HS-27A (cell line): ENCODE data around the gene VSIR.
A peak's percentile ranks its signal among the peaks of the same experiment; 100 is the strongest.

ENCODE experiments used
- DNase-seq: peaks from one replicate; pipeline ENCODE4 v3.0.0-alpha.2; 2012; ENCODE audit warnings: low read depth, missing footprints

Gene VSIR

DNA sequence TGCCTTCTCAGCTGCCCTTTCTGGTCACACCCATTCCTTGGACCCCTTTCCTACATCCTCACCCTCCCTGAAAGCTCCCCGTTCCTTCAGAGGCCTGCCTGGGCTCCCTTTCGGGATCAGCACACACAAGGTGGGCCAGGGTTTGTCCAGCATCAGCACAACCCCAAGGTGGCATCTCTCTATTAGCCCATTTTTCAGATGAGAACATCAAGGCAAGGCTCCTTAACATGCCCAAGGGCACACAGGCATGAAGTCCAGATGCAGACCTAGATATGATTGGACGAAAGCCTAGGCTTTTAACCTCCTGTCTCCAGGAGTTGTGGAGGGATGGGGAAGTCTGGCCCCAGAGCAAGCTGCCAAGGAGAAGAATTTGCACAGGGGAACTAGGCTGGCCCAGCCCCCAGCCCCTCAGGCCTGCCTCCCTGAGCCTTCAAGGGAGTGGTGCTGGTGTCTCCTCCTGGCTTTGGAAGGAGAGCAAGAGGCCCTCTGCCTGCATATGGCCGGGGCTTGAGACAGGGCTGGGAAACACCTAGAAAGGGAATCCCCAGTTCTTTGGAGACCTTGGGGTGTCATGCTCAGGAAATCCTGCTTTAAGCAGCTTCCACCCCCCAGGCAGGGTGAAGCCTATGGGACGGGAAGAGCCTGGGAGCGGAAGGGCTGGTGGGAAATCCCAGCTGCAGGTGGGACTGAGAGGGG is 9.0 kb upstream of the VSIR start:
- DNase-seq: no peak

DNA sequence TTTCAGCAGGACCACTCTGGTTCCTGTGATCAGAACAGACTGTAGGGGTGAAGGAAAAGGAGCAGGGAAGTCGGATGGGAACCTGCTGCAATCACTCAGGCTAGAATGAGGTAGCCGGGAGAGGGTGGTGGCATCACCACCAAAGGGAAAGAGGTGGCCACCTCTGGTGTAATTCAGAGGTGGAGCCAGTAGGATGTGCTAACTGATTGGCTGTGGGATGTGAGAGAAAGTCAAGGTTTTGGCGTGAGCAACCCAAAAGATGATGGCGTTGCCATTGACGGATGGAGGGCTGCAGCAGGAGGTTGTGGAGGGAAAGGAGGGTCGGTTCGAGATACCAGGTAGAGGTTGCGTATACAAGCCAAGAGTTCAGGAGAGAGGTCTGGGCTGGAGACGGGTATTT is 7.4 kb upstream of the VSIR start:
- no peak for DNase-seq

DNA sequence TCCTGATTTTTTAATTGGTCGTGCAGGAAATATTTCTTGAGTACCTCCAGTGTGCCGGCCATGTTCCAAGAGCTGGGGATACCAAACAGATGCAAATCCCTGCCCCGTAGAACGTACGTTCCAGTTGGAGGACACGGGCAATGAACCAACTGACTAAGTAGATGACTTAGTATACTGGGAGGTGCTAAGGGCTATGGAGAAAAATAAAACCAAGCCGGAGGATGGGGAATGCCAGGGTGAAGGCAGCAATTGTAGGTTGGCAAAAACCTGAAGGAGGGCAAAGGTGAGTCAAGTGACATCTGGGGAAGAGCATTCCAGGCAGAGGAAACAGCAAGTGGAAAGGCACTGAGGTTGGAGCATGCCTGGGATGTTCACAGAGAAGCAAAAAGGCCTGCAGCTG is 6.8 kb upstream of the VSIR start:
- DNase-seq: no peak

DNA sequence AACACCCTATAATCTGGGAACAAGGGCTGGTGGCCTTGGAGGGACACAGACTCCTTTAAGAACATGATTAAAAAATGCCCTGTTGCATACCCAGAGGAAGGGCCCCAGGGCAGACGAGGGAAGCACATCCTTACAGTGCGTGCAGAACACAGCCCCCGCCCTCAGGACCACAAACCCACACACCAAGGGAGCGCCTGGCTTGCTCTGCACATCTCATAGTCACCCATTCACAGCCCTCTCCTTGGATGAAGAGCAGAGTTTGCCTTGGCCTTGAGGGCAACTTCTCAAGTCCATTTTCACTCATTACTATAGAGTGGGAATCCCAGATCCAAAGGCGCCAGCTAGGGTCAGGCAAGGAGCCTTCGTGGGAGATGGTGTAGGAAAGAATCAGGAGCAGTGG is 6.3 kb upstream of the VSIR start:
- DNase-seq: no peak

DNA sequence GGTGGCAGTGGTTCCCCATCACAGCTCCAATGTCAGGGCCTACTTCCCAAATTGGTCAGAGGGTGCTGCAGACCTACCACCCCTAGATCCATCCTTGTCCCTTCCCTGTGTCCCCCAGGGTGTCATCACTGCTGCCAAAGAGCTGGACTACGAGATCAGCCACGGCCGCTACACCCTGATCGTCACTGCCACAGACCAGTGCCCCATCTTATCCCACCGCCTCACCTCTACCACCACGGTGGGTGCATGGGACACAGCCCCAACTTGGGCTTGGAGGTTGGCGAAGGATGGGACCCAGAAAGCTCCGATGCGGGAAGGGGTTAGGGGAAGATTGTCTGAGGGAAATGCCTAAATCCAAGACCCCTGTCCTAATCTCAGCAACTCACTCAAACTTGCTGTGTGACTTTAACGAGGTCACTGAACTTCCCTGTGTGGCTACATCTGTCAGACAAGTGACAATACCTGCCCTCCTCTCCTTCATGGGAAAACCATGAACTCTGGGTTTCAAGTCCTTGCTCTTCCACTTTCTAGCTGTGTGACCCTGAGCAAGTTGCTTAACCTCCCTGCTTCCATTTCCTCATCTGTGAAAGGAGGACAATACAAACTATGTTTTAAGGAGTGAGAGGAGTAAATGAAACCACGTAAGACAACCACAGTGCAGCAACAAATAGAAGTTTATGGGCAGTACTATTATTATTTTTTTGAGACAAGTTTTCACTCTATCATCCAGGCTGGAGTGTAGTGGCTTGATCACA is 4.9 kb upstream of the VSIR start:
- DNase-seq: no peak

DNA sequence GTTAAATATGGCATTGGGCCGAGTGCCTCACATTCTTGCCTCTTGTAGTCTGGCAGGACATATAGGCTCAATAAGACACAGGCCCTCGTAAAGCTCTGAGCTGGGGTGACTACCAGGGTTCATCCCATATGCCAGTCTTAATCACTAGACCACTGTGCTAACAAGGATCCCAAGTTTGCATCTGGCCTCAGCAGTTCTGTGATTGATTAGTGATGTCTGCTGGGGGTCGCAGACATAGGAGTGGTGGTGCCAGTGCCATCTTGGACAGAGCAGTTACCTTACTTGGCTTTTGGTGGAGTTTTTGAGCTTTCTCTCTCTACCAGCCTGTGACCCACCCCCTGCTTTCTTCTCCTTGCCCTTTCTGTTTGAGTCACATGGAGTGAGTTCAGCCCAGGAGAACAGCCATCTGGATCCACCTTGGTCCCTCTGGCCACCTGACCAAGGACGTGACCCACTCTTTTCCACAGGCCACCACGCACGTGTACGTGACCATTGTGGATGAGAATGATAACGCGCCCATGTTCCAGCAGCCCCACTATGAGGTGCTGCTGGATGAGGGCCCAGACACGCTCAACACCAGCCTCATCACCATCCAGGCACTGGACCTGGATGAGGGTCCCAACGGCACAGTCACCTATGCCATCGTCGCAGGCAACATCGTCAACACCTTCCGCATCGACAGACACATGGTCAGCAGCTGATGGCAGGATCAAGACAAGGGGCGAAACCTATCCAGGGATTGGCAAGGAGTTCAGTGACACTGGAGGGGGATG is 4.1 kb upstream of the VSIR start:
- no peak for DNase-seq

DNA sequence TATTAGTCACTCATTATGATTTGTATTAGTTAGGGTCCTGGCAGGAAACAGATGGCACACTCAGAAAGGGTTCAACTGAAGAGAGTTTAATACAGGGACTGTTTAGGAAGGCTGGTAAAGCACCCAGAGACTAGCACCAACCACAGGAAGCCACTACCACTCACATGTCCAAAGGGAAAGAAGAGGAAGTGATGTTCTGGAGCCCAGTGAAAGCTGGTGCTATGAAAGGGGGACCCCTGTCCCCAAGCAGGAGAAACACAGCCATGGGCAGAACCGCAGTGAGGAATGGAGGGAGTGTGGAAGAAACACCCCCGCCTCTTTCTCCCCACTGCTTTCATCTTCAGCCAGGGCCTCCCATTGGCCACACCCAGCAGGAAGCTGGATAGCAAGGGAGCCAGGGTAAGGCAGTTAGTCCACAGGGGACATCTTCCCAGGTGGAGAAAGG is 3.2 kb upstream of the VSIR start:
- DNase-seq: no peak

DNA sequence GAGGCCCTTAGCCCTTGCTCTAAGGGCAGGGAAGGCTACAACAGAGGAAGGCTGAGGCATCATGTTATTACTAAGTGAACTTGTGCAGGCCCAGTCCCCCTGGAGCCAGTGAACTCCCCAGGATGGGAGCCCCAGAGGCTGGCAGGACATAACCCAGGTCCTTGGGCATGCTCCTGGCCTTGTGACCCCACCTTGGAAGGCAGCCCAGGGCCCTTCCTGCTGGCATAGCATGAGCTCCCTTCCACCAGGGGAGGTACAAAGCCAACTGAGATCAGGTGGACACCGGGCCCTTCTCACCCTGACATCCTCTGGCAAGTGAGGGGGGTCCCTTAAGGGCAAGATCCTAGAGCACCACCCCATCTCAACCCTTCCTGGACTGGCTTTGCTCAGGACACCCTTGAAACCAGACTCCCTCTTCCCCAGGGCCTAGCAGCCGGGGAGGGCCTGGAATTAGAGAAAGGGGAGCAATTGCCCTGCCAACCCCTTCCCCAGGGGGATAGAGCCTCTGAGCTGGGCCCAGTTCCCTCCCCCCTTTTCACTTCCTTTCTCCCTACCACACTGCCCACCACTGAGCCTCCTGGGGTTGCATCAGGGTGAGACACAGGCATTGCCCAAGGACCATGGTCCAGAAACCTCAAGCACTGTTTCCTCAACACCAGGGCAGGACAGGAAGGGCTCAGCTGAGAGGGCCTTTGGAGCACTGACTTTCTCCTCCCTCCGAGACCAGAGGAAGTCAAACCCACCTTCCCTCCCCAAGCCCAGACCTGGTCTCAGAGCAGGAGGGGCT is 1.8 kb upstream of the VSIR start:
- no peak for DNase-seq

DNA sequence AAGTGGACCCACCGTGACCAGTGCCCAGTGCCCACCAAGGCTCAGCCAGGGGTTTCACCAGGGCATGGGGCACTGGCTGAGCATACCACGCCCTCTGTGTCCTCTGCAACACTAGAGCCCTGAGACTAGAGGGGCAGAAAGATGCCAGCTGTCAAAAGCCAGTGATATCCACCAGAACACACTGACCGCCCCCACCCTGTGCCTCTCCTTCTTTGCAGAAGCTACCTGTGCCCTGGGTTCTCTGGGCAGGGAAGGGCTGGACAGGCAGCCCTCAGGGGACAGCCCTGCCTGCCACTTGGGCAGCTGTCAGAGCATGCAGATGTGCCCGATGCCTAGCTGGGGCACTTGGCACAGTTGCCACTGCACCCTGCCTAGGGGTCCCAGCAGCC is 494 bp downstream of the VSIR start:
- no peak for DNase-seq

DNA sequence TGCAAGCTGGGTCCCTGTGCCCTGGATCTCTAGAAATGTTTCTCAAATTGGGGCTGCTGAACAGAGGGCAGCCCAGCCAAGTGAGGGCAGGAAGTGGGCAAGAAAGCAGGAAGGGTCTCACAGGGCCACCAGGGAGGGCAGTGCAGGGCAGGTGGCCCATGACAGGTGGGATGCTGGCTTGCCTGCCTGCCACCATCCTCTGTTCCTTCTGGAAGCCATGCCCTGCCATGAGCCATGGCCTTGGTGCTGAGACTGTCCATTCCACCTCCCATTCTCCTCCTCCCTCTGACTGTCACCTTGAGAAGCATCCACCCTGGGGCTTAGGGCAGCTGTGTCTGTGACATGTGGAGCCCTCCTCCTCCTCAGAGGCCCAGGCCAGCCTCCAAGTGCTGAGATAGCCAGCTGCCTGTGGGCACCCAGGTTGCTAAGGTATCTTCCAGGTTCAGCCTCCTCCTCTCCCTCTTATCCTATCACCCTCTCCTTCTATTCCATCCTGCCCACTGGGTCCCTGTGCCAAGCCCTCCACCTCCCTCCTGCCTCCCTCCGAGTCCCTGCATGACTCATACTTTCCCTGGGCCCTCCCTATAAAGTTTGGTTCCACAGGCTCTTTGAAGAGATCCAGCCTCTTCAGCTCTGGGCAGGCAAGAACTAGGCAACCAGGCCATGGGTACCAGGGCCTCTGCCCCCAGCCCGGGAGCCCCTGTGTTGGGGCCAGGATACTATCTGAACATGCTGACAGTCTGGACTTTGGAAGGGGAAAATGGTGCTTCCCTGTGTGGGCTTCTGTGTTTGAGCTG is 1.3 kb downstream of the VSIR start:
- no peak for DNase-seq

DNA sequence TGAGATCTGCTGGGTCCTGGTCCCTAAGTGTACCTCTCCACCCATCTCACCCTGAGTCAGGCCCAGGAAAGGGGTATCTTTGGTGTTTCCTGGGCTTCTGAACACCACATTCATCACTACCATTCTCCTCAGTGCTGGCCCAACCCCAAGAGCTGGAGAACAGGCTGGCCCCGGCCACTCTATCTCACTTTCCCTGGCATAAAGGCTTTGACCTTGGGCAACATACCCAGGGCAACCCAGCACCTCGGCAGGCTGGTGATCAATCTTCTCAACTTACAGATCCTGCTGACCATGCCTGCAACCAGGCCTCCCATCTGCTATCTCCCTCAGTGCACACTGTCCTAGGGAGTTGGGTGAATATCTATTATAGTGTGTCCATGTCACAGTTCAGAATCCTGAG is 2.1 kb downstream of the VSIR start:
- DNase-seq: no peak

DNA sequence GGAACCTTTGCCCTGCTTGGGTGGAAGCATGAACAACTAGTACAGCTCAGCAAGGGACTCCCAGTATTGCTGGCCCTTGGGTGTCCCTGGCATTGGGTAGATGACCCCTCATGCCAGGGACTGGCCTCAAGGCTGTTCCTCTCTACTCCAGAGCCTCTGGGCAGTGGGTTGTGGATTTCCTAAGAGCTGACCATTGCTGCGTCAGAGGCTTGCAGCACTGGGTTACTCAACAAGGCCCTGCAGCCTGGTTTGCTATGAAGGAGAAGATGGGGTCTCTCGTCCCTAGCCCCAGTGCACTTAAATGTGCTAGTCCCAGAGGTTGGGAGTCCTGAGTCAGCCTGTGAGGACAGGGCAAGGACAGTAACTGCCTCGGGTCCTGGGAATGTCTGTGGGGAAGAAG is 2.5 kb downstream of the VSIR start:
- no peak for DNase-seq

DNA sequence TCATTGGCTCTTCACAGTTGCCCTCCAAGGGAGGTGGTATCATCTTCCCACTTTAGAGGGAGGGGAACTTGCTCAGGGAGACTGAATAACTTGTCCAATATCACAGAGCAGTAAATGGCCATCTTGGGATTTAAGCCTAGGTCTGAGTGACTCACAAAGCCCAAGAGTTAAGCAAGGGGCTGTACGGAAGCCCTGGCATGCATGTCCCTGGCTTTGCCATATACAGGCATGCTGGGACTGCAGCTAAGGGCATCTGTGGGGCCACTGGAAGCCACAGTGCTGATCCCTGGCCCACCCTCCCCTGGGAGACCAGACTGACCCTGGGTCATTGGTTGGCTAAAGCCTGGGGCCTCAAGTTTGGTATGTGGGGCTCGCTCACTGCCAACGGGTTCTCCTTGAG is 3.1 kb downstream of the VSIR start:
- DNase-seq: no peak

DNA sequence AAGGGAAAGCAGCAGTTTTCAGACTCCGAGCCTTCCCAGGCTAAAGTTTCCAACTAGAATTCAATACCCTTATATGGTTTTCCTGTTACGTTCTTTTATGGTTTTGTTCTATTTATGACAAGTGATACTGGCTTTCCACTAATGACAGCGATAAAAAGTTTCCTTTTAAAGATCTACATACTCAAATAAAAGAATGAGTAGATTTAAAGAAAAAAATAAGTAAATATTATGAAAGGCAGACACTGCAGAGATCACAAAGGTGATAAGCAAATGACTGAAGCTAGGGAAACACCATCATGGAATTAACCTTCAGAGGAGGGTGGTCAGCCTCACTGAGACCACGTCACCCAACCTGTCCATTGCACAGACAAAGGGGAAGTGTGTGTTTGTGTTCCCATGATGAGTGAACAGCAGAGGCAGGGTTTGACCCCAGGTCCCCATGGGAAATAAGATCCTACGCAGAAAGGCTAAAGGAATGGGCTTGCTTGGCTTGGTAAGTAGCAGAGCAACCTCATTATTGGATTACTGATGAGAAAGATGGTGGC is 4.0 kb downstream of the VSIR start:
- no peak for DNase-seq

DNA sequence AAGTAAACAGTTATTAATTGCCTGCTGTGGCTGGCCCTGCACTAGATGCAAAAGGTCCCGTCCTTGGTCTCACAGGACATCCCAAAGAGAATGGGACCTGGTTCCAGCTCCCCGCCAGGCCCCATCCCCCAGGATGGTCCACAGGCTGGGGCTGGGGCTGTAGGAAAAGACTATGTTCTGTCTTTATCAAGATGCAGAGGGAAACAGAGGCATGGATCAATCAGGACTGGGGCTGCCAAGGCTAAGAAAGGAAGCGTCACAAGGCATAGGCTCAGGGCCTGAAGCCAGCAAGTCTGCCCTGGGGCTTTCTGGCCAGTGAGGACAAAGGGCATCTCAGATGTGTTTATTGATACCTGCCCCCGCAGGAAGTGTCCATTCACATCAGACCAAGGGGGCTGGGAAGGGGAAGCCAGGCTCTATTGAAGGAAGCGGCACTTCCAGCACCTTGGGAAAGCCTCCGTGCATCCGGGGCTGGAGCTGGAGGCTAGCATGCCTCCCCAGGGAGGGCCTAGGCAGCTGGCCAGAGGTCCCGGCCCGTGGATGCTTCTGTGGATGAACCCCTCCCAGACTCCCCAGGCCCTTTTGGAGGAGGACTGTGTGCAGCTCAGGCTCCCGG is 5.8 kb downstream of the VSIR start:
- DNase-seq: no peak

DNA sequence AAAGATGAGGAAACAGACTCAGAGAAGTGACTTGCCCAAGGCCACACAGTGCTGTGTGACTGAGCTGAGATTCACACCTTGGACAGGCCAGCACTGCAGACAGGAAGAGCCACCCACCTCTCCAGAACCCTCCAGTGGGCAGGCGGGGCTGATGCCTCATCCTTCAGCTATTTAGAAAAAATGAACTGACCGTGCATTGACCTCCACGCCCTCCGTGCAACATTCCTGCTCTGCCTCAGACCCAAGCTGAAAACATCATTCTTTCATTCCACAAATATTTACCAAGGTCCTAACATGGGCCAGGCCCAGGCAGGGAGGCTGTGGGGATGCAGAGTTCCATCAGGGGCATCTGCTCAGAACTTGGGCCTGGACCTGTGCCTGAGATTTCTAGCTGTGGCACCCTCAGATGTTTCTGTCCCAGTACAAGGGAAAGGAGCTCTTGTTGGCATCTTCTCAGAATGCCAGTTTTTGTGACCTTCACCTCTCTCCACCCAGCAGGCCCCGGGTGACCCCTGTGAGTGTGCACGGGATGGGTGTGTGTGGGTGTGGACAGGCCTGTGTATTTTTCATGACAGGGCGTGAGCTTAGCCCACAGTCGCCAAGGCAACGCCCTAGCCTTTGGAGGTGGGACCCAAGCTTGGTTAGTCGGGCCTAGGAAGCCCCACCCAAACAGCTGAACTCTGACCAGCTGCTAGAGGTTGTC is 6.5 kb downstream of the VSIR start:
- DNase-seq: peak; percentile 83

DNA sequence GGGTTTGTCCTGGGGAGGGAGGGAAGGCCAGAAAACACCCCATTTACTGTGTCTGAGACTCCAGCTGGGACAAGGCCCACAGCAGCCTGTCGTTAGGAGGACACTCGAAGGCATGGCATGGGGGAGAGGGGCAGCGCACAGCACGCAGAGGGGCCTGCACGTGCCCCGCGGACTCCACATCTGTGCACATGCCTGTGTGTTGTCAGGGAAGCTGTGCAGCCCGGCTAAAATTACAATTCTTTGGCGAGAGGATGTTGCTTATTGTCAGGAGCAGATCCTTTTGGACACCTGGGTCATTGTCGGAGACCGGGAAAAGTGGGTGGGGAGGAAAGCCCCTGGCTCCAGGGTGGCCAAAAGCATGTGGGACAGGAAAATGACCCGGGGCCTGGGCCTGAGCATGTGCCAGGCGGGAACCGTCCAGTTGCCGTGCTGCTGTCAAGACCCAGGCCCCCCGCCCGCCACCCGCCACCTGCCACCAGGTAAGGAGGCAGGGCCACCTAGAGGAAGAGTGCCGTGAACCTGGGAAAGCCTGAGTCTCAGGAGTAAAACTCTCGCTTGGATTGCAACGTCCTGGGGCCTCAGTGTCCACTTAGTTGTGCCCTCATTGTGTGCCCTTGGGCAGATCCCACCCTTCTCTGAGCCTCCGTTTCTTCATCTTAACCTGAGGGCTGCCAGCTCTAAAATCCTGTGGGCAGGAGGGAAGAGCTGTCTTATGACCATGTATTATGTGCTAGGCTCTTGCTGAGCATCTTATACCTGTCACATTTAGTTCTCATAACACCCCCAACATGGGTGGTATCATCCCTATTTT is 7.2 kb downstream of the VSIR start:
- no peak for DNase-seq

DNA sequence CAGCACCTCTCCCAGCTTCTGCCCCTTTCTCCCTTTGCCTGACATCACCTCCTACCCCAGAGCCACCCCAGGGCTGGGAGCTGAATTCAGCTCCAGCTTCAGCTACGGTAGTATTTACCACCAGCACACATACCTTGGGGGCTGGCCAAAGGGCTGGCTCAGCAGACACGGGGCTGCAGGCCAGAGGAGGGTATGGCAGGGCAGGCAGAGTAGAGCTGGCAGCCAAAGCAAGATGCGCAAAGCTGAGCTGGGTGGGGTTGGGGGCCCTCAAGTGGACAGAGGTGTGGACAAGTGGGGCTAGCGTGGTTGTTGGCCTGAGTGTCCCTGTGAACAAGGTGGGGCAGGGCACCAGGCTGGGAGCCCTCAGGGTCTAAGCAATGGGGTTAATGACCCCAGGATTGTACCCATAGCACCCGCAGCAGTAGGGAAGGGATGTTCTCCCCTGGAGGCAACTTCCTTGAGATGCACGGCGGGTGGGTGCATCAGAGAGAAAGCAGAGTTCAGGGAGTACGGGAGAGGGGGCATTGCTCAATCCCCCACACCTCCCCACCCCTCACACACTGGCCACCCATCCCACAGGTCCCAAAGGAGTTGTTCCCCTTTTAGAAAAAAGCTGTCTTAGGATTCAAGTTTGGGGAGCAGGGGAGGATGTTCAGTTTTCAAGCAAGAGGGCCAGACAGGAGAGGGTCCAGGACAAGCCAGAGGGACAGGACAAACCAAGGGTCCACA is 8.0 kb downstream of the VSIR start:
- DNase-seq: no peak
